Measurements from ENCODE around the gene NKG7. TPM values are rescaled to one million over a fixed set of nuclear protein-coding genes. Genes with fewer than 3 reads are reported as not detected.

The NKG7 gene
- total and polyA plus RNA-seq, 4 donors = 2.0 to 13.6 (median 5.7) TPM

DNA sequence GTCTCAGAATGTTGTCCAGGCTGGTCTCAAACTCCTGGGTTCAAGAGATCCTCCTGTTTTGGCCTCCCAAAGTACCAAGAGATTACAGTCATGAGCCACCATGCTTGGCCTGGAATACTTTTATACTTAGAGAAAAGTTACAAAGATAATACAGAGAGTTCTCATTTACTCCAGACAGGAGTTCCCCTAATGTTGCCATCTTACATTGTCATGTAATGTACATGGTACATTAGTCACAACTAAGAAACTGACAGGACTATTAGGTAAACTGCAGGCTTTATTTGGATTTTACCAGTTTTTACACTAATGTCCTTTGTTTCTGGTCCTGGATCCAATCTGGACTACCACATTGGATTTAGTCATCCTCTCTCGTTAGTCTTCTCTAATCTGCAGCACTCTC, 20.2 kb upstream of the NKG7 start:
- DNase-seq (ENCODE audit: low spot score) = no peak
- 70% methylated on average over 1 of the region's 1 CpG for WGBS
- no peak overlapping the region for H3K27ac ChIP-seq (ENCODE audit: low read depth in 1 of 2, low read length in 2 of 2)
- no peaks in the 10 kb centered on the region for H3K9me3 ChIP-seq (ENCODE audit: control insufficient read depth in 4 of 4, low read length in 3 of 4)
- no peak for TF ChIP-seq YY1 (IDR thresholded peaks at IDR 0.05)
- TF ChIP-seq TAF1 (conservative IDR thresholded peaks at IDR 0.05) = no peak
- TF ChIP-seq, protein P1, sequence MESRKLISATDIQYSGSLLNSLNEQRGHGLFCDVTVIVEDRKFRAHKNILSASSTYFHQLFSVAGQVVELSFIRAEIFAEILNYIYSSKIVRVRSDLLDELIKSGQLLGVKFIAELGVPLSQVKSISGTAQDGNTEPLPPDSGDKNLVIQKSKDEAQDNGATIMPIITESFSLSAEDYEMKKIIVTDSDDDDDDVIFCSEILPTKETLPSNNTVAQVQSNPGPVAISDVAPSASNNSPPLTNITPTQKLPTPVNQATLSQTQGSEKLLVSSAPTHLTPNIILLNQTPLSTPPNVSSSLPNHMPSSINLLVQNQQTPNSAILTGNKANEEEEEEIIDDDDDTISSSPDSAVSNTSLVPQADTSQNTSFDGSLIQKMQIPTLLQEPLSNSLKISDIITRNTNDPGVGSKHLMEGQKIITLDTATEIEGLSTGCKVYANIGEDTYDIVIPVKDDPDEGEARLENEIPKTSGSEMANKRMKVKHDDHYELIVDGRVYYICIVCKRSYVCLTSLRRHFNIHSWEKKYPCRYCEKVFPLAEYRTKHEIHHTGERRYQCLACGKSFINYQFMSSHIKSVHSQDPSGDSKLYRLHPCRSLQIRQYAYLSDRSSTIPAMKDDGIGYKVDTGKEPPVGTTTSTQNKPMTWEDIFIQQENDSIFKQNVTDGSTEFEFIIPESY (IDR thresholded peaks at IDR 0.05) = no peak
- TF ChIP-seq JUND (IDR thresholded peaks at IDR 0.05) = no peak
- no peak for TF ChIP-seq NR2F2 (IDR thresholded peaks at IDR 0.05)
- no peak for TF ChIP-seq FOXA1 (IDR thresholded peaks at IDR 0.05)
- TF ChIP-seq, protein P2, sequence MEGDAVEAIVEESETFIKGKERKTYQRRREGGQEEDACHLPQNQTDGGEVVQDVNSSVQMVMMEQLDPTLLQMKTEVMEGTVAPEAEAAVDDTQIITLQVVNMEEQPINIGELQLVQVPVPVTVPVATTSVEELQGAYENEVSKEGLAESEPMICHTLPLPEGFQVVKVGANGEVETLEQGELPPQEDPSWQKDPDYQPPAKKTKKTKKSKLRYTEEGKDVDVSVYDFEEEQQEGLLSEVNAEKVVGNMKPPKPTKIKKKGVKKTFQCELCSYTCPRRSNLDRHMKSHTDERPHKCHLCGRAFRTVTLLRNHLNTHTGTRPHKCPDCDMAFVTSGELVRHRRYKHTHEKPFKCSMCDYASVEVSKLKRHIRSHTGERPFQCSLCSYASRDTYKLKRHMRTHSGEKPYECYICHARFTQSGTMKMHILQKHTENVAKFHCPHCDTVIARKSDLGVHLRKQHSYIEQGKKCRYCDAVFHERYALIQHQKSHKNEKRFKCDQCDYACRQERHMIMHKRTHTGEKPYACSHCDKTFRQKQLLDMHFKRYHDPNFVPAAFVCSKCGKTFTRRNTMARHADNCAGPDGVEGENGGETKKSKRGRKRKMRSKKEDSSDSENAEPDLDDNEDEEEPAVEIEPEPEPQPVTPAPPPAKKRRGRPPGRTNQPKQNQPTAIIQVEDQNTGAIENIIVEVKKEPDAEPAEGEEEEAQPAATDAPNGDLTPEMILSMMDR (IDR thresholded peaks at IDR 0.05; ENCODE audit: low read depth, low read length, missing input control) = no peak
- TF ChIP-seq RAD21 (IDR thresholded peaks at IDR 0.05) = no peak
- no peak for TF ChIP-seq HNF4A (conservative IDR thresholded peaks at IDR 0.05)
- no peak for TF ChIP-seq HNF4G (IDR thresholded peaks at IDR 0.05)
- TF ChIP-seq, protein P3, sequence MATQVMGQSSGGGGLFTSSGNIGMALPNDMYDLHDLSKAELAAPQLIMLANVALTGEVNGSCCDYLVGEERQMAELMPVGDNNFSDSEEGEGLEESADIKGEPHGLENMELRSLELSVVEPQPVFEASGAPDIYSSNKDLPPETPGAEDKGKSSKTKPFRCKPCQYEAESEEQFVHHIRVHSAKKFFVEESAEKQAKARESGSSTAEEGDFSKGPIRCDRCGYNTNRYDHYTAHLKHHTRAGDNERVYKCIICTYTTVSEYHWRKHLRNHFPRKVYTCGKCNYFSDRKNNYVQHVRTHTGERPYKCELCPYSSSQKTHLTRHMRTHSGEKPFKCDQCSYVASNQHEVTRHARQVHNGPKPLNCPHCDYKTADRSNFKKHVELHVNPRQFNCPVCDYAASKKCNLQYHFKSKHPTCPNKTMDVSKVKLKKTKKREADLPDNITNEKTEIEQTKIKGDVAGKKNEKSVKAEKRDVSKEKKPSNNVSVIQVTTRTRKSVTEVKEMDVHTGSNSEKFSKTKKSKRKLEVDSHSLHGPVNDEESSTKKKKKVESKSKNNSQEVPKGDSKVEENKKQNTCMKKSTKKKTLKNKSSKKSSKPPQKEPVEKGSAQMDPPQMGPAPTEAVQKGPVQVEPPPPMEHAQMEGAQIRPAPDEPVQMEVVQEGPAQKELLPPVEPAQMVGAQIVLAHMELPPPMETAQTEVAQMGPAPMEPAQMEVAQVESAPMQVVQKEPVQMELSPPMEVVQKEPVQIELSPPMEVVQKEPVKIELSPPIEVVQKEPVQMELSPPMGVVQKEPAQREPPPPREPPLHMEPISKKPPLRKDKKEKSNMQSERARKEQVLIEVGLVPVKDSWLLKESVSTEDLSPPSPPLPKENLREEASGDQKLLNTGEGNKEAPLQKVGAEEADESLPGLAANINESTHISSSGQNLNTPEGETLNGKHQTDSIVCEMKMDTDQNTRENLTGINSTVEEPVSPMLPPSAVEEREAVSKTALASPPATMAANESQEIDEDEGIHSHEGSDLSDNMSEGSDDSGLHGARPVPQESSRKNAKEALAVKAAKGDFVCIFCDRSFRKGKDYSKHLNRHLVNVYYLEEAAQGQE (IDR thresholded peaks at IDR 0.05) = no peak
- no peak for TF ChIP-seq SP1 (IDR thresholded peaks at IDR 0.05)
- TF ChIP-seq MAX (IDR thresholded peaks at IDR 0.05) = no peak
- no peak for TF ChIP-seq GABPA (IDR thresholded peaks at IDR 0.05 in 1 of 2, conservative IDR thresholded peaks at IDR 0.05 in 1 of 2)
- TF ChIP-seq ATF3 (IDR thresholded peaks at IDR 0.05) = no peak
- no peaks in the 10 kb centered on the region for H3K36me3 ChIP-seq (ENCODE audit: control insufficient read depth in 4 of 4, insufficient read depth in 3 of 4, low read depth in 1 of 4, low read length in 3 of 4)
- peaks cover 2 to 8% (median 5%) of the 10 kb centered on the region in 4 donors for H3K4me1 ChIP-seq (ENCODE audit: control insufficient read depth in 4 of 4, insufficient read depth in 4 of 4, low read length in 3 of 4)
- no peaks in the 10 kb centered on the region for H3K27me3 ChIP-seq (ENCODE audit: control insufficient read depth in 4 of 4, insufficient read depth in 4 of 4, low read length in 3 of 4)
- H3K4me3 ChIP-seq (ENCODE audit: low read depth in 1 of 3, low read length in 3 of 3) = no peak overlapping the region
- no peak overlapping the region for H3K9ac ChIP-seq (ENCODE audit: low read depth in 1 of 2, low read length in 2 of 2)

DNA sequence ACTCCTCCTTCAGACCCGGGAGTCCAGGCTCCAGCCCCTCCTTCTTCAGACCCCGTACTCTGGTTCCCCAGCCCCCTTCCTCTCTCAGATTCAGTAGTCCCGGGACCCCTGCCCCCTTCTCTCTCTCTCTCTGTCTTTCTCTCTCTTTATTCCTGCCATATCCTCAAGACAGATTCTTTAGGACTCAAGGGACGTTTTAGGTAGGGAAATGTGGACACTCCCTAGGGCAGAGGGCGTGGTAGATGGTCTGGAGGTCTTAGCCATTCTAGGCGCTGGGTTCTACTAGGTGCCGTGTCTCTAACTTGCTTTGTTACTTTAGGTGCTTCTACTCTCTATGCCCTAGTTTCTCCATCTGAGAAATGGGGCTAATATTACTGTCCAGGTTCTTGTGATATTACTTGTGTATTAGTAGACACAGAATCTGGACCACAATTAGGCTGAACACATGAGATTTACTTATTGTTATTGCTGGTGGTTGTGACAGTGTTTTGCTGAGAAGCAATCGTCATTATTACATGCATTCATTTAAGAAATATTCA, 18.7 kb upstream of the NKG7 start:
- H3K27ac ChIP-seq (ENCODE audit: low read depth in 1 of 2, low read length in 2 of 2) = no peak overlapping the region
- no peak for TF ChIP-seq NR2F2 (IDR thresholded peaks at IDR 0.05)
- TF ChIP-seq, protein P3 (IDR thresholded peaks at IDR 0.05) = no peak
- no peak overlapping the region for H3K4me3 ChIP-seq (ENCODE audit: low read depth in 1 of 3, low read length in 3 of 3)

More for the DNA sequence above, 18.7 kb upstream of the NKG7 start:
- Histone ChIP-seq H3K36me3 (ENCODE audit: control insufficient read depth in 4 of 4, insufficient read depth in 3 of 4, low read depth in 1 of 4, low read length in 3 of 4) (no peaks in the 10 kb centered on the region), H3K9me3 (ENCODE audit: control insufficient read depth in 4 of 4, low read length in 3 of 4) (no peaks in the 10 kb centered on the region), H3K9ac (ENCODE audit: low read depth in 1 of 2, low read length in 2 of 2) (no peak overlapping the region), H3K27me3 (ENCODE audit: control insufficient read depth in 4 of 4, insufficient read depth in 4 of 4, low read length in 3 of 4) (no peaks in the 10 kb centered on the region), H3K4me1 (ENCODE audit: control insufficient read depth in 4 of 4, insufficient read depth in 4 of 4, low read length in 3 of 4) (peaks cover 2 to 8% (median 5%) of the 10 kb centered on the region in 4 donors)
- no peak for DNase-seq (ENCODE audit: low spot score)
- 73% methylated on average over 8 of the region's 8 CpGs for WGBS
